A549 (cell line): Measurements from ENCODE around the gene WT1. TPM values are rescaled to one million over a fixed set of nuclear protein-coding genes. Genes with fewer than 3 reads are reported as not detected.

ENCODE experiments used
- ATAC-seq, 2 experiments: fragments of 200-7000 bp in 1 of 2; fragments of >200 bp in 1 of 2; cut with Nextera tagmentation in 1 of 2; cut with Tn5 transposase in 1 of 2; 3 replicates each; pipeline versions ENCODE4 v1.8.0 to v1.9.1; 2018 to 2020; ENCODE audit warnings: mild to moderate bottlenecking in 1 of 2, moderate library complexity in 1 of 2
- CTCF ChIA-PET: fragments of 300-600 bp; sonication (Branson Sonifier 250); formaldehyde crosslinking; extraction: SDS; loops from one replicate; lab custom pipeline; 2021; ENCODE audit warnings: antibody characterized with exemption, inconsistent platforms; lab: Yijun Ruan, JAX
- POLR2A ChIA-PET: fragments of 350-600 bp; formaldehyde crosslinking; extraction: SDS; loops from one replicate; lab custom pipeline; 2021; ENCODE audit warnings: antibody characterized with exemption, inconsistent platforms; lab: Yijun Ruan, JAX
- DNase-seq, 2 experiments: peaks; one replicate each; pipeline versions ENCODE4 v3.0.0 to v3.0.0-alpha.2; 2011 to 2016; ENCODE audit warnings: low read depth in 1 of 2, low spot score in 1 of 2
- FAIRE-seq: peaks from 2 replicates; lab custom pipeline; 2011; peaks lifted over from hg19 to GRCh38; lab: Jason Lieb, UNC
- H3K27ac ChIP-seq, 2 experiments: fragments of >200 bp; sonication (Bioruptor Twin); formaldehyde crosslinking; 3 replicates each; pipeline ENCODE4 v1.5.1; 2016 to 2017
- H3K4me1 ChIP-seq: fragments of >200 bp; sonication (Bioruptor Twin); formaldehyde crosslinking; 3 replicates; pipeline ENCODE4 v1.6.1; 2016
- H3K4me2 ChIP-seq: fragments of >200 bp; sonication (Bioruptor Twin); formaldehyde crosslinking; 3 replicates; pipeline ENCODE4 v1.6.1; 2016
- H3K4me3 ChIP-seq: fragments of >200 bp; sonication (Bioruptor Twin); formaldehyde crosslinking; 3 replicates; pipeline ENCODE4 v1.5.1; 2016
- H3K9me3 ChIP-seq: fragments of >200 bp; sonication (Bioruptor Twin); formaldehyde crosslinking; 3 replicates; pipeline ENCODE4 v1.6.1; 2016
- ATOH8 ChIP-seq: fragments of 250-450 bp; sonication (Bioruptor Pico); IDR thresholded peaks from 2 replicates; pipeline ENCODE4 v1.5.0; 2020; ENCODE audit warnings: low read depth, mild to moderate bottlenecking, moderate library complexity
- BHLHE40 ChIP-seq: IDR thresholded peaks from 2 replicates; pipeline ENCODE4 v1.6.1; 2012; ENCODE audit warnings: low read depth, low read length, inconsistent platforms
- CBX8 ChIP-seq: fragments of 200-600 bp; sonication (generic); IDR thresholded peaks from 2 replicates; pipeline ENCODE4 v1.6.1; 2016
- CHD4 ChIP-seq: fragments of 200-600 bp; sonication (generic); IDR thresholded peaks from 2 replicates; pipeline ENCODE4 v1.6.1; 2016; ENCODE audit warnings: antibody characterized with exemption, mild to moderate bottlenecking, borderline replicate concordance
- EHMT2 ChIP-seq: fragments of 200-600 bp; sonication (generic); IDR thresholded peaks from 2 replicates; pipeline ENCODE4 v1.6.1; 2016; ENCODE audit warnings: antibody characterized with exemption, low read depth, mild to moderate bottlenecking, moderate library complexity
- ELK1 ChIP-seq: fragments of 150-350 bp; IDR thresholded peaks from 2 replicates; pipeline ENCODE4 v1.6.1; 2014; ENCODE audit warnings: low read depth, mild to moderate bottlenecking, low read length
- FOXS1 ChIP-seq: fragments of 250-450 bp; sonication (Bioruptor Pico); IDR thresholded peaks from 2 replicates; pipeline ENCODE4 v1.5.0; 2020; ENCODE audit warnings: mild to moderate bottlenecking, moderate library complexity
- HDAC2 ChIP-seq: fragments of 200-600 bp; sonication (generic); IDR thresholded peaks from 2 replicates; pipeline ENCODE4 v1.6.1; 2016
- HES2 ChIP-seq: fragments of >200 bp; sonication (Bioruptor Twin); formaldehyde crosslinking; IDR thresholded peaks from 2 replicates; pipeline ENCODE4 v1.6.1; 2016
- HOXB13 ChIP-seq: fragments of 250-450 bp; sonication (Bioruptor Pico); IDR thresholded peaks from 2 replicates; pipeline ENCODE4 v1.5.0; 2020; ENCODE audit warnings: low read depth, mild to moderate bottlenecking, moderate library complexity
- HOXB5 ChIP-seq: fragments of 250-450 bp; sonication (Bioruptor Pico); IDR thresholded peaks from 2 replicates; pipeline ENCODE4 v1.5.0; 2020; ENCODE audit warnings: mild to moderate bottlenecking, moderate library complexity
- KDM1A ChIP-seq: fragments of 200-600 bp; sonication (generic); IDR thresholded peaks from 2 replicates; pipeline ENCODE4 v1.6.1; 2016; ENCODE audit warnings: low read depth, mild to moderate bottlenecking
- MYC ChIP-seq: IDR thresholded peaks from 2 replicates; pipeline ENCODE4 v1.6.1; 2012; ENCODE audit warnings: mild to moderate bottlenecking, inconsistent platforms, low read length, improper control_type of control experiment, borderline replicate concordance
- RAD21 ChIP-seq, 2 experiments: fragments of >200 bp in 1 of 2; sonication (Bioruptor Twin) in 1 of 2; formaldehyde crosslinking in 1 of 2; IDR thresholded peaks in 1 of 2; conservative IDR thresholded peaks in 1 of 2; 2 replicates in 1 of 2; 3 replicates in 1 of 2; pipeline ENCODE4 v1.6.1; 2012 to 2018; ENCODE audit warnings: inconsistent platforms in 1 of 2
- RCOR1 ChIP-seq: fragments of 150-350 bp; IDR thresholded peaks from 2 replicates; pipeline ENCODE4 v1.6.1; 2014; ENCODE audit warnings: antibody characterized with exemption, low read length, low read depth
- RFX5 ChIP-seq: fragments of 450-650 bp; IDR thresholded peaks from 2 replicates; pipeline ENCODE4 v1.7.1; 2014; ENCODE audit warnings: antibody characterized with exemption, mild to moderate bottlenecking, moderate library complexity
- RNF2 ChIP-seq: fragments of 200-600 bp; sonication (generic); IDR thresholded peaks from 2 replicates; pipeline ENCODE4 v1.6.1; 2016; ENCODE audit warnings: low read depth, mild to moderate bottlenecking, antibody characterized with exemption, moderate library complexity, borderline replicate concordance
- TFCP2L1 ChIP-seq: fragments of 250-450 bp; sonication (Bioruptor Pico); IDR thresholded peaks from 2 replicates; pipeline ENCODE4 v1.5.0; 2021; ENCODE audit warnings: mild to moderate bottlenecking
- ZFP36 ChIP-seq: fragments of 450-650 bp; IDR thresholded peaks from 2 replicates; pipeline ENCODE4 v1.6.1; 2014; ENCODE audit warnings: borderline replicate concordance; ENCODE audit not compliant: partially characterized antibody
- ZNF302 ChIP-seq: fragments of 250-450 bp; sonication (Bioruptor Pico); IDR thresholded peaks from 2 replicates; pipeline ENCODE4 v1.9.0; 2021; ENCODE audit warnings: inconsistent platforms, mild to moderate bottlenecking, moderate library complexity
- ZSCAN20 ChIP-seq: fragments of 250-450 bp; sonication (Bioruptor Pico); IDR thresholded peaks from 2 replicates; pipeline ENCODE4 v1.8.0; 2022; ENCODE audit warnings: mild to moderate bottlenecking, moderate library complexity
- WGBS: methylation state at CpG from one replicate; pipeline ENCODE4 v1.1.6; 2017; ENCODE audit errors: missing lambda C conversion rate; 5-methylcytosine and 5-hydroxymethylcytosine counted together
- polyA plus RNA-seq, 4 experiments: library from polyadenylated mRNA; depleted of rRNA in 3 of 4; stranded (reverse); fragments of >200 nt; fragmentation: RNase III in 1 of 4; extraction: RNeasy Plus Mini Kit Qiagen cat#74134 plus additional on column Dnase treatment in 1 of 4; gene quantifications; 2 replicates in 3 of 4; 3 replicates in 1 of 4; pipeline ENCODE4 v1.2.3, GENCODE V29; 2011 to 2017
- TF ChIP-seq, protein P1 (sequence below): IDR thresholded peaks from 2 replicates; pipeline ENCODE4 v1.6.1; 2012
- TF ChIP-seq, protein P2 (sequence below): IDR thresholded peaks from 2 replicates; pipeline ENCODE4 v1.6.1; 2012
- TF ChIP-seq, protein P3 (sequence below): fragments of 250-450 bp; sonication (Bioruptor Pico); IDR thresholded peaks from 2 replicates; pipeline ENCODE4 v1.5.0; 2021; ENCODE audit warnings: mild to moderate bottlenecking, moderate library complexity, borderline replicate concordance

Gene WT1
- polyA plus RNA-seq, 2 of the 4 experiments (the other 2 are of a cell fraction), result 2.8 to 4.0 TPM

- Histone ChIP-seq H3K27ac (no peak overlapping the region), H3K4me2 (no peak overlapping the region), H3K9me3 (no peaks in the 10 kb centered on the region), H3K4me3 (no peak overlapping the region), H3K4me1 (no peaks in the 10 kb centered on the region)
- ChIA-PET POLR2A (no interaction called here), CTCF (interaction anchor here (0.9 to 1.5 kb wide), 2 partner anchors 9 to 16 kb away, joined by 3 read pairs; no protein-coding TSS in a partner anchor)
- no peak for ATAC-seq
- DNase-seq, result no peak
- WGBS, result 64% methylated on average over 5 of the region's 5 CpGs
- FAIRE-seq, result no peak
- TF ChIP-seq HDAC2, result no peak
- no peak for TF ChIP-seq MYC
- TF ChIP-seq, protein P1, sequence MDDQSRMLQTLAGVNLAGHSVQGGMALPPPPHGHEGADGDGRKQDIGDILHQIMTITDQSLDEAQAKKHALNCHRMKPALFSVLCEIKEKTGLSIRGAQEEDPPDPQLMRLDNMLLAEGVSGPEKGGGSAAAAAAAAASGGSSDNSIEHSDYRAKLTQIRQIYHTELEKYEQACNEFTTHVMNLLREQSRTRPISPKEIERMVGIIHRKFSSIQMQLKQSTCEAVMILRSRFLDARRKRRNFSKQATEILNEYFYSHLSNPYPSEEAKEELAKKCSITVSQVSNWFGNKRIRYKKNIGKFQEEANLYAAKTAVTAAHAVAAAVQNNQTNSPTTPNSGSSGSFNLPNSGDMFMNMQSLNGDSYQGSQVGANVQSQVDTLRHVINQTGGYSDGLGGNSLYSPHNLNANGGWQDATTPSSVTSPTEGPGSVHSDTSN, result no peak
- no peak for TF ChIP-seq TFCP2L1
- TF ChIP-seq, protein P2, sequence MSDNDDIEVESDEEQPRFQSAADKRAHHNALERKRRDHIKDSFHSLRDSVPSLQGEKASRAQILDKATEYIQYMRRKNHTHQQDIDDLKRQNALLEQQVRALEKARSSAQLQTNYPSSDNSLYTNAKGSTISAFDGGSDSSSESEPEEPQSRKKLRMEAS, result no peak
- TF ChIP-seq ZNF302 (CRISPR knock-in tag), result no peak
- no peak for TF ChIP-seq EHMT2
- no peak for TF ChIP-seq RNF2
- no peak for TF ChIP-seq CBX8
- TF ChIP-seq ELK1, result no peak
- no peak for TF ChIP-seq BHLHE40
Measured at GRCh38 chr11:32418836-32419235, 16.5 kb downstream of the WT1 start.

DNA sequence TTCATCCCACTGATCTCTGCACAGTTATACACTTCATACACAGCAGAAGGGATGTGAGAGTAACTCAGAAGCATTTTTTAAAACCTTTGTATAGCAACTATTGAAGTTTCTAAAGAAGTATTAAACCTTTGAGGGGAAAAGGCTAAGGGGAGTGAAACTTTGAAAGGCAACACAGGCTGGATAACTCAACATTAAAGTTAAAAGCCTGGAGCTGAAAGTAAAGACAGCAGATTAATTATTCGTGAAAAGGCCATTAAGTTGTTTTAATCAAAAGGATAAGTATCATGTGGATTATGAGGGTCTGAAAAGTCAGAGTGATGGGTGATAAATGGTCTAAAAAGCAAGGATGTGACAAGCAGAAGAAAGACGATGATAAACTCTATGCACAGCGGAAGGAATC lies 17.5 kb downstream of the WT1 start:
- FAIRE-seq, result no peak
- Histone ChIP-seq H3K9me3 (no peaks in the 10 kb centered on the region), H3K4me2 (no peak overlapping the region), H3K4me3 (no peak overlapping the region), H3K4me1 (no peaks in the 10 kb centered on the region), H3K27ac (no peak overlapping the region)
- WGBS, result 55% methylated on average over 3 of the region's 3 CpGs
- ATAC-seq, result no peak
- DNase-seq, result no peak
- no peak for TF ChIP-seq ZFP36
- TF ChIP-seq ATOH8 (CRISPR knock-in tag), result no peak
- no peak for TF ChIP-seq ZSCAN20 (CRISPR knock-in tag)
- no peak for TF ChIP-seq FOXS1 (CRISPR knock-in tag)
- TF ChIP-seq RAD21 (conservative IDR thresholded peaks at IDR 0.05 in 1 of 2, IDR thresholded peaks at IDR 0.05 in 1 of 2), result no peak
- no peak for TF ChIP-seq RCOR1
- no peak for TF ChIP-seq HOXB13 (CRISPR knock-in tag)
- no peak for TF ChIP-seq TFCP2L1
- no peak for TF ChIP-seq HDAC2
- no peak for TF ChIP-seq ZNF302 (CRISPR knock-in tag)
- TF ChIP-seq HOXB5 (CRISPR knock-in tag), result no peak
- TF ChIP-seq, protein P3, sequence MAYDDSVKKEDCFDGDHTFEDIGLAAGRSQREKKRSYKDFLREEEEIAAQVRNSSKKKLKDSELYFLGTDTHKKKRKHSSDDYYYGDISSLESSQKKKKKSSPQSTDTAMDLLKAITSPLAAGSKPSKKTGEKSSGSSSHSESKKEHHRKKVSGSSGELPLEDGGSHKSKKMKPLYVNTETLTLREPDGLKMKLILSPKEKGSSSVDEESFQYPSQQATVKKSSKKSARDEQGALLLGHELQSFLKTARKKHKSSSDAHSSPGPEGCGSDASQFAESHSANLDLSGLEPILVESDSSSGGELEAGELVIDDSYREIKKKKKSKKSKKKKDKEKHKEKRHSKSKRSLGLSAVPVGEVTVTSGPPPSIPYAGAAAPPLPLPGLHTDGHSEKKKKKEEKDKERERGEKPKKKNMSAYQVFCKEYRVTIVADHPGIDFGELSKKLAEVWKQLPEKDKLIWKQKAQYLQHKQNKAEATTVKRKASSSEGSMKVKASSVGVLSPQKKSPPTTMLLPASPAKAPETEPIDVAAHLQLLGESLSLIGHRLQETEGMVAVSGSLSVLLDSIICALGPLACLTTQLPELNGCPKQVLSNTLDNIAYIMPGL (CRISPR knock-in tag), result no peak
- TF ChIP-seq RFX5, result no peak
- TF ChIP-seq RNF2, result no peak
- no peak for TF ChIP-seq HES2
- TF ChIP-seq, protein P1, result no peak
- no peak for TF ChIP-seq CHD4
- TF ChIP-seq KDM1A, result no peak
- CTCF ChIA-PET, result interaction anchor here (1.5 to 1.8 kb wide), 2 partner anchors 17 to 25 kb away, joined by 3 to 5 read pairs; no protein-coding TSS in a partner anchor
- POLR2A ChIA-PET, result no interaction called here
